BJ (cell line): ENCODE results near the gene MCTP1. TPM values are rescaled to one million over a fixed set of nuclear protein-coding genes. Genes with fewer than 3 reads are reported as not detected.

Experiments used
- CTCF ChIA-PET: fragments of 350-600 bp; formaldehyde crosslinking; extraction: SDS; loops from one replicate; lab custom pipeline; 2021; ENCODE audit warnings: antibody characterized with exemption, inconsistent platforms; lab: Yijun Ruan, JAX
- POLR2A ChIA-PET: fragments of 300-600 bp; sonication (Branson Sonifier 250); formaldehyde crosslinking; extraction: SDS; loops from one replicate; lab custom pipeline; 2021; ENCODE audit warnings: antibody characterized with exemption; lab: Charles Lee
- DNase-seq: peaks from one replicate; pipeline ENCODE4 v3.0.0-alpha.2; 2011; ENCODE audit warnings: low read depth
- H3K27me3 ChIP-seq: 2 replicates; pipeline ENCODE4 v1.6.0; 2011; ENCODE audit warnings: low read length; ENCODE audit not compliant: control insufficient read depth, insufficient read depth
- H3K36me3 ChIP-seq: 2 replicates; pipeline ENCODE4 v1.5.1; 2011; ENCODE audit warnings: low read length; ENCODE audit not compliant: control insufficient read depth, insufficient read depth
- H3K4me3 ChIP-seq: 2 replicates; pipeline ENCODE4 v1.5.1; 2011; ENCODE audit warnings: low read depth, mild to moderate bottlenecking, control low read depth, low read length
- polyA plus RNA-seq: library from polyadenylated mRNA; depleted of rRNA; stranded (reverse); fragments of >200 nt; gene quantifications from 2 replicates; pipeline ENCODE4 v1.2.3, GENCODE V29; 2011
- TF ChIP-seq, protein P1 (sequence below): IDR thresholded peaks from 2 replicates; pipeline ENCODE4 v1.5.1; 2011; ENCODE audit warnings: low read depth, mild to moderate bottlenecking, control low read depth, inconsistent platforms, low read length, moderate library complexity; ENCODE audit not compliant: insufficient read depth

Gene MCTP1
- polyA plus RNA-seq, 1 experiment: 0.02 TPM

DNA sequence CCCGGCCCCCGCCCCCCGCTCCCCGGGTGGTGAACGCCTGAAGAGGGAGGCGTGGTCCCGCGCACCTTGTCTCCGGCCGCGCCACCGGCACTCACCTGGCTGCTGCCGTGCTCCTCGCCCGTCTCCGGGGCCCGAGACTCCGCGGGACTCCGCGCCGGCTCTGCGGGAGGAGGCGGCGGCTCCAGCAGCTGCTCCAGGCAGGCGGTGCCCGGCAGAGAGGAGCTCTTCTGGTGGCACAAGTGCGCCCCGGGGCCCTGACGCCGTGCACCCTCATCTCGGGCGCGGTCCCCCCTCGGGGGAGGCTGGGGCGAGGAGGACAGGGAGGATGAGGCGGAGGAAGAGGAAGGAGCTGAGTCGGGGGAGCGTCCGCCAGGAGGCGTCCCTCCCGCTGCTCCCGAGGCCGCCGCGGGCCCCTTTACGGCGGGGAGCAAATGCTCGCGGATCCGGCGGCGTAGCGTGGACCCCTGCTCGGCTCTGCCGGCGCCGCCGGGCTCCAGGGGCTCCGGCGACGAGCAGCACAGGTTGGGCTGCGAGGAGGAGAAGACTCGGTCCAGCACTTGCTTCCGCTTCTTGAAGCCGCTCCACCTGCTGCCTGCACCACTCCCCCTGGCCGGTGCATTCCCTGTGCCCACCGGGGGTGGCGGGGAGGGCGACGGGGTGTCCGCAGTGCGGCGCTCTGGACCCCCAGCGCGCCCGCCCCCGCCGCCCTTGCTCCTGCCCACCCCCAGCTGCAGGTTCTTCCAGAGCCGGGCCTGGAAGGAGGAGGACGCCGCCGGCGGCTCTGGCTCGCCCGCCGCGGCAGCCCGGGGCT, 928 bp downstream of the MCTP1 start:
- DNase-seq: no peak

DNA sequence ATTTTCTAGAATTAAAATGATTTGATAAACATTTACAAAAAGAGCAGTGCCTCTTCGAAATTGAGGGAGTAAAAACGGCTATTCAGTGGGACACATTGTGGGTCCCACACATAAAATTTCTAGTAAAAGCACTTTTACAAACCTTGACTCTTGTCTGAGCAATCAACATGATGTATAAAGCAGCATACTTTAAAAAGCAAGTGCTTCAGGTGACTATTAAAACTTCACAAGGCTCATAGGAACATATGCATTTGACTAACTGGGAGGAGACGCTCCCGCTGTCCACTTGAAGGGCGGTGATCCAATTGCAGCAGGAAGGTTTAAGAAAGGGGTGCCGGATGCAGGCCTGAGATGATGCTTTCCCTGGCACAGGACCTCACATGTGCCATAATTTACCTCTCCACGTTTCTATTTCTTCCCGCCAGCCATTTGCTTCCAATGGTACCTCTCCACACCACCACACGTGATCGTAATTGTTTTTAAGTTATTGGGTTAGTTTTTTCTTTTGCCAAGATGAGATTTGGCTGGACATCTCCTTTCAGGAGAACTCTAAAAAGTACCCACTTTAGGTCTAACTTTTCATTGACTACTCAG, 1.8 kb downstream of the MCTP1 start:
- CTCF ChIA-PET: no interaction called here
- Histone ChIP-seq H3K27me3 (peaks cover 28% of the 10 kb centered on the region), H3K4me3 (no peak overlapping the region), H3K36me3 (no peaks in the 10 kb centered on the region)
- DNase-seq: no peak
- TF ChIP-seq, protein P1, sequence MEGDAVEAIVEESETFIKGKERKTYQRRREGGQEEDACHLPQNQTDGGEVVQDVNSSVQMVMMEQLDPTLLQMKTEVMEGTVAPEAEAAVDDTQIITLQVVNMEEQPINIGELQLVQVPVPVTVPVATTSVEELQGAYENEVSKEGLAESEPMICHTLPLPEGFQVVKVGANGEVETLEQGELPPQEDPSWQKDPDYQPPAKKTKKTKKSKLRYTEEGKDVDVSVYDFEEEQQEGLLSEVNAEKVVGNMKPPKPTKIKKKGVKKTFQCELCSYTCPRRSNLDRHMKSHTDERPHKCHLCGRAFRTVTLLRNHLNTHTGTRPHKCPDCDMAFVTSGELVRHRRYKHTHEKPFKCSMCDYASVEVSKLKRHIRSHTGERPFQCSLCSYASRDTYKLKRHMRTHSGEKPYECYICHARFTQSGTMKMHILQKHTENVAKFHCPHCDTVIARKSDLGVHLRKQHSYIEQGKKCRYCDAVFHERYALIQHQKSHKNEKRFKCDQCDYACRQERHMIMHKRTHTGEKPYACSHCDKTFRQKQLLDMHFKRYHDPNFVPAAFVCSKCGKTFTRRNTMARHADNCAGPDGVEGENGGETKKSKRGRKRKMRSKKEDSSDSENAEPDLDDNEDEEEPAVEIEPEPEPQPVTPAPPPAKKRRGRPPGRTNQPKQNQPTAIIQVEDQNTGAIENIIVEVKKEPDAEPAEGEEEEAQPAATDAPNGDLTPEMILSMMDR: no peak
- POLR2A ChIA-PET: no interaction called here

More for the DNA sequence above, 928 bp downstream of the MCTP1 start:
- Histone ChIP-seq H3K4me3 (peak overlapping the region; percentile 46), H3K36me3 (no peaks in the 10 kb centered on the region), H3K27me3 (peaks cover 28% of the 10 kb centered on the region)
- POLR2A ChIA-PET: no interaction called here
- TF ChIP-seq, protein P1: peak; percentile 48
- CTCF ChIA-PET: interaction anchor here (0.6 to 1.7 kb wide), 2 partner anchors 24 to 102 kb away, joined by 3 to 4 read pairs; no protein-coding TSS in a partner anchor

DNA sequence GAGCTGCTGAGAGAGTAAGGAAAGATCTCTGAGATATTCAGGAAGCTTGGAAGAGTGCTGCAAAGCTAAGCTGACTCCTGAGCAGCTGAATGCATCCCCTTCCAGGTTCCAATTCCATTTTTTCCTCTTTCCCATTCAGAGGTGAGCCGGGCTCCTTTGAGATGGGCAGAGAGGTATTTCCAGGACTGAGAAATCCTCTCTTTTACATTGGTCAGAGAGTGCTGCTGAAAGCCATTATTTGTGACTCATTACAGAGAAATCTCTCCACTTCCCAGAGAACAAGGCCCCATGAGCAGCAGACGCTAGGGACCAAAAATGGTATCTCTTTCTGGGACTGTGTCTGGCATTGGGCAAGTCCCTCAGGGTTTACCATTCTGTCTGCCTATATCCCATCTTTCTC, 3.7 kb downstream of the MCTP1 start:
- no peaks in the 10 kb centered on the region for H3K36me3 ChIP-seq
- DNase-seq: no peak
- ChIA-PET POLR2A (no interaction called here), CTCF (no interaction called here)
- no peak overlapping the region for H3K4me3 ChIP-seq
- H3K27me3 ChIP-seq: peaks cover 25% of the 10 kb centered on the region
- TF ChIP-seq, protein P1: no peak

DNA sequence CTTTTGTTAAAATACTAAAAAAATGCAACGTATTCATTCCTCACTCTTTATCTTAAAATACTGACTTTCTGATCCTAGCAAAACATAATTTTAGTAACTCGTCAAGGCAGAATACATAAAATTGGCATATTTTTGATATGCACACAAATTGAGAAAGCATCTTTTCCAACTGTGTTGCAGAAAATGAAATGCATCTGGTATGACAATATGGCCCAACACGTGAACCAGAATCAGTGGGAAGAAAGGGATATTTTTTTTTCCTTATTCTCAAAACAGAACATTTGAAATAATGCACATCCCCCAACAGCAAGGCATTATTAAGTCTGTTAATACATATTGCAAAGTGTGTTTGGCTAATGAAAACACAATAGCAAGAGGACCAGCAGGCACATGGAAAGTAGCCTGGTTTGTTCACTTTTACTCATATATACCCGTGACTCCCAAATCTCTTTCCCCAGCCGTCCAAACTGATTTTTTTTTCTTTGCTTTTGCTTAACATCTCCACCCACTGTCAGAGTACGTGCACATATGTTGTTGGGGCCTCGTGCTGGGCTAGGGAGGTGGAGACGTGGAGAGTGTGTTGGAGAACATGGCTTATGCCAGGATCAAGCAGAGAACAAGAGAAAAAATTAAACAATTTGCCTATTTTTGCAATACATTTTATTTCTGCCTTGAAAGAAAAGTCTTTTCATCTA, 4.3 kb downstream of the MCTP1 start:
- no peak for DNase-seq
- ChIA-PET POLR2A (no interaction called here), CTCF (no interaction called here)
- TF ChIP-seq, protein P1: no peak
- Histone ChIP-seq H3K4me3 (no peak overlapping the region), H3K27me3 (peaks cover 21% of the 10 kb centered on the region), H3K36me3 (no peaks in the 10 kb centered on the region)

DNA sequence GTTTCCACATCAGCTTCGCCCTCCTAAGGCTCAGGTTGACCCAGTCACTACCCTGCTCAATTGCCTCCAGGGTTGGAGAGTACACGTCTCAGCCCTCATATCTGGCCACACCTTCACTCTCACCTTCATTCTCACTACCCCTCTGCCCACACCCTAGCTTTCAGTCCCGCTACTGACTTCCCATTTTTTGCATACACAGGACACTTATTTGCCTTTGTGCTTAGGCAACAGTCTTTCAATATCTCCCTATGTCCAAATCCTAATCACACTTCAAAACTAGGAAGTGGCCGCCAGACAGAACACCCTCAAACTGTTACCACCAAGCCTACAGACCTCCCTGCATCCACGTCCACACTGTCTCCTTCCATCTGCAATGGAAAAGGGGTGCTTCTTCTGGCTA, 10.9 kb downstream of the MCTP1 start:
- no peak overlapping the region for H3K4me3 ChIP-seq

More for the DNA sequence above, 10.9 kb downstream of the MCTP1 start:
- POLR2A ChIA-PET: no interaction called here
- CTCF ChIA-PET: interaction anchor here (1.4 kb wide), 1 partner anchor 12 kb away, joined by 3 read pairs; no protein-coding TSS in a partner anchor
- Histone ChIP-seq H3K27me3 (no peaks in the 10 kb centered on the region), H3K36me3 (no peaks in the 10 kb centered on the region)
- DNase-seq: no peak
- TF ChIP-seq, protein P1: no peak
